K562 (cell line): Measurements from ENCODE around the gene NDUFAF8. TPM values are rescaled to one million over a fixed set of nuclear protein-coding genes. Genes with fewer than 3 reads are reported as not detected.
A peak's percentile ranks its signal among the peaks of the same experiment; 100 is the strongest.

ENCODE experiments used
- ATF1 ChIP-seq, 2 experiments: fragments of 450-650 bp in 1 of 2; IDR thresholded peaks; 2 replicates each; pipeline ENCODE4 v1.6.1; 2016; ENCODE audit warnings: missing compliant biosample characterization in 1 of 2, missing genetic modification characterization in 1 of 2
- CREB3L1 ChIP-seq: fragments of 450-650 bp; IDR thresholded peaks from 2 replicates; pipeline ENCODE4 v1.6.1; 2014; ENCODE audit warnings: low read depth, mild to moderate bottlenecking, moderate library complexity, borderline replicate concordance
- DEAF1 ChIP-seq: fragments of 450-650 bp; formaldehyde crosslinking; IDR thresholded peaks from 2 replicates; pipeline ENCODE4 v1.4.0; 2020; ENCODE audit warnings: mild to moderate bottlenecking, moderate library complexity
- E2F6 ChIP-seq, 2 experiments: IDR thresholded peaks; 2 replicates each; pipeline ENCODE4 v1.6.1; 2011; ENCODE audit warnings: borderline replicate concordance in 1 of 2, control low read depth in 1 of 2, low read depth in 1 of 2, low read length in 1 of 2, mild to moderate bottlenecking in 1 of 2, mixed read lengths in 1 of 2, moderate library complexity in 1 of 2; ENCODE audit not compliant: insufficient read depth in 1 of 2, insufficient read length in 1 of 2, poor library complexity in 1 of 2, severe bottlenecking in 1 of 2; ENCODE audit errors: extremely low read depth in 1 of 2
- ELF2 ChIP-seq: fragments of 250-450 bp; sonication (Bioruptor Pico); IDR thresholded peaks from 2 replicates; pipeline ENCODE4 v1.5.0; 2021; ENCODE audit warnings: mild to moderate bottlenecking
- EP400 ChIP-seq: fragments of 450-650 bp; IDR thresholded peaks from 2 replicates; pipeline ENCODE4 v1.6.1; 2017; ENCODE audit warnings: antibody characterized with exemption, mild to moderate bottlenecking, moderate library complexity
- FOS ChIP-seq: IDR thresholded peaks from 3 replicates; pipeline ENCODE4 v1.6.1; 2011; ENCODE audit not compliant: insufficient read length; ENCODE audit errors: extremely low read depth
- HDAC1 ChIP-seq, 2 experiments: fragments of 450-650 bp; IDR thresholded peaks; 2 replicates each; pipeline ENCODE4 v1.6.1; 2016 to 2017; ENCODE audit warnings: inconsistent platforms in 1 of 2, mild to moderate bottlenecking in 1 of 2, moderate library complexity in 1 of 2
- HOXB6 ChIP-seq: fragments of 250-450 bp; sonication (Bioruptor Pico); IDR thresholded peaks from 2 replicates; pipeline ENCODE4 v1.5.1; 2022; ENCODE audit warnings: mild to moderate bottlenecking, borderline replicate concordance
- NRF1 ChIP-seq, 2 experiments: fragments of 450-650 bp; IDR thresholded peaks in 1 of 2; conservative IDR thresholded peaks in 1 of 2; 2 replicates each; pipeline ENCODE4 v1.6.1; 2014; ENCODE audit warnings: mild to moderate bottlenecking in 2 of 2
- PHF20 ChIP-seq: fragments of 450-650 bp; IDR thresholded peaks from 2 replicates; pipeline ENCODE4 v1.6.1; 2018; ENCODE audit not compliant: partially characterized antibody
- SMAD1 ChIP-seq: fragments of 150-350 bp; IDR thresholded peaks from 2 replicates; pipeline ENCODE4 v1.6.1; 2014; ENCODE audit warnings: low read length, low read depth; ENCODE audit not compliant: partially characterized antibody
- SRF ChIP-seq, 2 experiments: fragments of 250-450, 450-650 bp in 1 of 2; sonication (Bioruptor Pico) in 1 of 2; sonication (generic) in 1 of 2; formaldehyde crosslinking; IDR thresholded peaks; 2 replicates each; pipeline versions ENCODE4 v1.5.0 to v1.5.1; 2020 to 2022; ENCODE audit warnings: mild to moderate bottlenecking in 1 of 2, missing genetic modification reagents in 1 of 2
- TBP ChIP-seq: optimal IDR thresholded peaks from 2 replicates; pipeline ENCODE3; 2011; ENCODE audit warnings: low read depth, low read length, improper control_type of control experiment
- YY1 ChIP-seq, 3 experiments: IDR thresholded peaks; 2 replicates each; pipeline ENCODE4 v1.6.1; 2011; ENCODE audit warnings: low read length in 2 of 3, mild to moderate bottlenecking in 2 of 3, moderate library complexity in 2 of 3, borderline replicate concordance in 1 of 3, control low read depth in 1 of 3, low read depth in 1 of 3; ENCODE audit not compliant: insufficient read depth in 3 of 3, insufficient replicate concordance in 2 of 3, control insufficient read depth in 1 of 3, insufficient read length in 1 of 3; ENCODE audit errors: extremely low read depth in 1 of 3
- ZFP30 ChIP-seq: fragments of 250-450 bp; sonication (Bioruptor Pico); IDR thresholded peaks from 2 replicates; pipeline ENCODE4 v1.8.0; 2022; ENCODE audit warnings: moderate library complexity, mild to moderate bottlenecking, inconsistent platforms, borderline replicate concordance
- ZNF282 ChIP-seq: sonication (generic); formaldehyde crosslinking; IDR thresholded peaks from 2 replicates; pipeline ENCODE4 v1.8.1; 2023; ENCODE audit warnings: missing genetic modification reagents
- ZNF764 ChIP-seq: fragments of 250-450 bp; sonication (Bioruptor Pico); IDR thresholded peaks from 2 replicates; pipeline ENCODE4 v1.4.0; 2020; ENCODE audit warnings: low read depth, mild to moderate bottlenecking, moderate library complexity
- polyA plus RNA-seq, 8 experiments: library from polyadenylated mRNA; depleted of rRNA in 4 of 8; stranded (reverse) in 5 of 8; unstranded in 3 of 8; fragments of >200 nt; fragmentation: Nextera tagmentation in 2 of 8; fragmentation: Illumina TruSeq in 1 of 8; extraction: Ambion mirVana in 2 of 8; extraction: Trizol in 1 of 8; gene quantifications; 2 replicates each; pipeline versions ENCODE4 v1.2.1 to v1.2.3, GENCODE V29; 2011 to 2014; ENCODE audit warnings: inconsistent platforms in 1 of 8, missing spikeins in 1 of 8
- total RNA-seq, 7 experiments: library from RNA; depleted of rRNA in 6 of 7; stranded (reverse); fragments of >200 nt in 6 of 7; fragmentation: Illumina TruSeq in 2 of 7; extraction: Trizol in 2 of 7; gene quantifications; 2 replicates each; pipeline versions ENCODE4 v1.2.1 to v1.2.3, GENCODE V29; 2011 to 2021; ENCODE audit warnings: low replicate concordance in 1 of 7
- TF ChIP-seq, protein P1 (sequence below): fragments of 250-450 bp; sonication (Bioruptor Pico); IDR thresholded peaks from 2 replicates; pipeline ENCODE4 v1.4.0; 2020; ENCODE audit warnings: borderline replicate concordance

Gene NDUFAF8
- total and polyA plus RNA-seq, 9 of the 15 experiments (the other 6 are each of a cell fraction or from before 2014, with no cell fraction given): 13.5 to 144 (median 90.0) TPM

GRCh38 chr17:81238815-81239713, at the start of gene NDUFAF8, which contains the start of gene TEPSIN (continued):
- peak; percentile 18 to 47 for TF ChIP-seq E2F6 (IDR thresholded peaks at IDR 0.05; ENCODE audit: borderline replicate concordance in 1 of 2, extremely low read depth in 1 of 2, insufficient read depth in 1 of 2, insufficient read length in 1 of 2, low read depth in 1 of 2, low read length in 1 of 2, poor library complexity in 1 of 2, severe bottlenecking in 1 of 2)
- peak; percentile 89 to 95 (median 94) for TF ChIP-seq YY1 (IDR thresholded peaks at IDR 0.05; ENCODE audit: borderline replicate concordance in 1 of 3, control insufficient read depth in 1 of 3, extremely low read depth in 1 of 3, insufficient read depth in 3 of 3, insufficient read length in 1 of 3, insufficient replicate concordance in 2 of 3, low read depth in 1 of 3, low read length in 2 of 3)
- peak; percentile 51 for TF ChIP-seq TBP
- TF ChIP-seq ATF1 (CRISPR knock-in tag; IDR thresholded peaks at IDR 0.05): no peak
- TF ChIP-seq ATF1 (tag; IDR thresholded peaks at IDR 0.05): peak; percentile 80
- peak; percentile 76 for TF ChIP-seq EP400
- peak; percentile 83 for TF ChIP-seq ZNF764 (CRISPR knock-in tag)
- peak in 1 of 2 experiments; percentile 37; a peak in 1 of 4 replicates for TF ChIP-seq HDAC1 (IDR thresholded peaks at IDR 0.05)
- peak; percentile 79 to 80 for TF ChIP-seq NRF1 (conservative IDR thresholded peaks at IDR 0.05 in 1 of 2, IDR thresholded peaks at IDR 0.05 in 1 of 2)
- peak; percentile 100 for TF ChIP-seq FOS
- peak in 1 of 2 experiments; percentile 16; a peak in 1 of 4 replicates for TF ChIP-seq SRF (CRISPR knock-in tag; IDR thresholded peaks at IDR 0.05)
- no peak for TF ChIP-seq DEAF1 (CRISPR knock-in tag)
- no peak for TF ChIP-seq ZFP30
- TF ChIP-seq, protein P1, sequence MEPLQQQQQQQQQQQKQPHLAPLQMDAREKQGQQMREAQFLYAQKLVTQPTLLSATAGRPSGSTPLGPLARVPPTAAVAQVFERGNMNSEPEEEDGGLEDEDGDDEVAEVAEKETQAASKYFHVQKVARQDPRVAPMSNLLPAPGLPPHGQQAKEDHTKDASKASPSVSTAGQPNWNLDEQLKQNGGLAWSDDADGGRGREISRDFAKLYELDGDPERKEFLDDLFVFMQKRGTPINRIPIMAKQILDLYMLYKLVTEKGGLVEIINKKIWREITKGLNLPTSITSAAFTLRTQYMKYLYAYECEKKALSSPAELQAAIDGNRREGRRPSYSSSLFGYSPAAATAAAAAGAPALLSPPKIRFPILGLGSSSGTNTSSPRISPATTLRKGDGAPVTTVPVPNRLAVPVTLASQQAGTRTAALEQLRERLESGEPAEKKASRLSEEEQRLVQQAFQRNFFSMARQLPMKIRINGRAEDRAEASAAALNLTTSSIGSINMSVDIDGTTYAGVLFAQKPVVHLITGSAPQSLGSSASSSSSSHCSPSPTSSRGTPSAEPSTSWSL (CRISPR knock-in tag): no peak
- no peak for TF ChIP-seq HOXB6 (CRISPR knock-in tag)
- TF ChIP-seq CREB3L1: peak; percentile 25; the same call in 1 of the 2 replicates
- TF ChIP-seq PHF20: peak; percentile 81
- no peak for TF ChIP-seq SMAD1
- 0 out of 2 replicates have a peak, but pooled peaks have one; percentile 19 for TF ChIP-seq ZNF282 (CRISPR knock-in tag)
- peak; percentile 100 for TF ChIP-seq ELF2 (CRISPR knock-in tag)
